HG03103 (cell line): ENCODE measurements around the gene OST4.

ENCODE experiments used
- ATAC-seq: cut with Tn5 transposase; IDR thresholded peaks from one replicate; pipeline ENCODE4 v1.9.1; 2021; ENCODE audit warnings: low read depth; ENCODE audit not compliant: unreplicated experiment

Gene OST4

DNA sequence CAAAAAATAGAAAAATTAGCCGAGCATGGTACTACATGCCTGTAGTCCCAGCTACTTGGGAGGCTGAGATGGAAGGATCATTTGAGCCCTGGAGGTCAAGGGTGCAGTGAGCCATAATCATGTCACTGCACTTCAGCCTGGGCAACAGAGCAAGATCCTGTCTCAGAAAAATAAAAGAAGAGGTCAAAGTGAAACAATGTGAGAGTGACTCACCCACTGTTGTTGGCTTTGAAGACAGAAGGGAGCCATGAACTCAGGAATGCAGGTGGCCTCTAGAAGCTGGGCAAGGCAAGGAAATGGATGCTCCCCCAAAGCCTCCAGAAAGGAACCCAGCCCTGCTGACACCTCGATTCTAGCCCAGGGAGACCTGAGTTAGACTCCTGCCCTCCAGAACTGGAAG is 42.4 kb downstream of the OST4 start:
- ATAC-seq = no peak

DNA sequence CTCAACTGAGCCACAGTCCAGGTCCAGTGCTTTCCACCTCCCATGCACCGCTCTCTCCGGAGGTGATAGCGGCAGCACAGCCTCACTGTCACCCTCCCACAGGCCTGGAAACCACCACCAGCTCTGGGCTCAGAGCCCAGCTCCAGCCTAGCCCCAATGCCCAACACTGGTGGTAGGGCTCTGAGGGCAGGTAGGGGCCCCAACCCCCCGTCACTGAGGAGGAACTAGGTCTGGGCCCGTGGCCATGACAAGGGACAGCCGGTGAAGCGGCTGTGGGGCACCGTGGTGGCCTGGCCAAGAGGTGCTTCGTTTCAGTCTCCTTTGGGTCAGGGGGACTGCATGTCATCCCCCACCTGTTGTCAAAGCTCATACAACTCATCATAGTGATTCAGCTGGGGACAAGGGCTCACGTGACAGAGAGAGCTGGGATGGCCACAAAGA is 44.2 kb downstream of the OST4 start:
- no peak for ATAC-seq

DNA sequence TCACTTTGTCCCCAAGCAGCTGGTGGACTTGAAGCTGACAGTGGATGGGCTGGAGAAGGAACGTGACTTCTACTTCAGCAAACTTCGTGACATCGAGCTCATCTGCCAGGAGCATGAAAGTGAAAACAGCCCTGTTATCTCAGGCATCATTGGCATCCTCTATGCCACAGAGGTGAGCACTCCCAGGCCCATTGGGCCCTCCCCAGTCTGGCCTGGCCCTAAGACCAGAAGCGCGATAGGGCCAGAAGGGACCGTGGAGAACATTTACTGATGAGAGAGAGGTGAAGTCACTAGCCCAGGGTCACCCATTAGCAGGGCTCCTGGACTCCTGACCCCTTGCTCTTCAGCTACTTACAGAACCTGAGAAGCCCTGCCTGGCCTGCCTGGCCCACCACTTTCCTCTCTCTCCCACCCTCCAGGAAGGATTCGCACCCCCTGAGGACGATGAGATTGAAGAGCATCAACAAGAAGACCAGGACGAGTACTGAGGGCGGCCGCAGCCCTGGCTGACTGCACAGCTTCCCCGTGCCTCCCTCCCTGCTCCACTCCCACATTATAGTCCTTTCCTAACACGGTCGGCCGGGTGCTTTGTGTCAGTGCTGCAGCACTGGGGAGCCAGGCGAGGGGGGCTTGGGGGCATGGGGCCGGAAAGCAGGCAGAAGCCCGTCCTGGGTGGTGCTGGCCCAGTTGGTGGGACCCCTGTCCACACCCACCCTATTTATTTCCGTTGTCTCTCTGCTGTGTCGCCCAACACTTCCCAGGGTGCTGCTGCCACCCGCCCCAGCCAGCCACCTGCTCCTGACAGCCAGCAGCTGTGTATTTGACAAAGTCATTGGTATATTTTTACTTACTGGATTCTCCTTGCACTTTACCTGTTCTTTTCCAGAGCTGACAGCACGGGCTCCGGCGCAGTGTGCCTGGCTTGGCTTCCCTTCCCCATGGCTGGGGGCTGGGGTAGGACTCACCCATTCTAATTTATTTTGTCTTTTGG is 45.3 kb downstream of the OST4 start:
- no peak for ATAC-seq

DNA sequence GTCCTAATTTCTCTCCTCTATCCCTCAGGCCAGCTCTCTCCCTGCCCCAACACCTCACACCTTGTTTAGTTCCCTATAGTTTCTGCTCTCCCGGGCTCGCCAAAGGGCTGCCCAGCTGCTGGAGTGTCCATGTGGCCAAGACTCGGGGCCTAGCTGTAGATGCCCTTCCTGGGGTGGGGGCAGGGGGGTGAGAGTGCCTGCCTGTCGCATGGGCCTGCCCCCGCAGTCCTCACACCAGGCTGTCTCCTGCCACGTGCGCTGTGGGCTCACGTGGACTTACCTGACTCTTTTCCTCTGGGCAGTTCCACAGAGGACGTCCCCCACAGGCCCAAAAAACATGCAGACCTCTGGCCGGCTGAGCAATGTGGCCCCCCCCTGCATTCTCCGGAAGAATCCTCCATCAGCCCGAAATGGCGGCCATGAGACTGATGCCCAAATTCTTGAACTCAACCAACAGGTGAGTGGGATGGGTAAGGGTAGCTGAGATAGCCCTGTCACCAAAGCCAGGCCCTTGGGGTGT is 46.1 kb downstream of the OST4 start:
- ATAC-seq = no peak

DNA sequence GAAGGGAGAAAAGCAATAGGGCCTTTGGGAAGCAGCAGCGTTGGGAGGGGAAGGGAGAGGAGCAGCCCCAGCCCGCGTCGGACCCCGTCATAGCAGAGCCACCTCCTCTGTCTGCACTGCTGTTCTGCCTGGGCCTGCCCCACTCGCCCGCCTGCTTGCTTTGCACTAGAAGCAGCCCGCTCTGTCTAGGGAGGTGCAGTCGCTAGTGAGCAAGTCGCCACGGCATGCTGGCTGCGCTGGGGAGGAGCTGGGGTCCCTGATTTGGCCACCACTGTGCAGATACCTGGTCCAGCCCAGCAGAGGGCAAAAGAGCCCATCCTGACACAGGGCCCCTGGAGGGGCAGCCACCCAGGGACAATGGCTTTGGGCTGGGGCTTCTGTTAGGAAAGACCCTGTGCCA is 46.6 kb downstream of the OST4 start:
- ATAC-seq = no peak

DNA sequence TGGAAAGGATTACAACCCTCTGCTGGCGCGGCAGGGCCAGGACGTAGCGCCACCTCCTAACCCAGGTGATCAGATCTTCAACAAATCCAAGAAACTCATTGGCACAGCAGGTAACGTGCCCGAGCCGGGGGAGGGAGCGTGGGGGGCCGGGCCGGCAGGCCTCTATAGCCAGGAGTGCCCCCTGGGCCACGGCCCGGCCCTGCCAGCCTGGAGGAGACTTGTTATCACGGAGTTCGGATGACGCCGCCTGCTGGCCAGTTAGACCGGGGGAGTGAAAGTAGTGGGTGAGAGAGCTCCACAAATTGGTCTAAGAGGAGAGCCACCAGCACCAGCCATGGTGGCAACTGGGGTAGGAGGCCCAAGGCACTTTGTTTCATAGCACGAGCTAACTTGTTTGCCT is 47.3 kb downstream of the OST4 start:
- no peak for ATAC-seq

DNA sequence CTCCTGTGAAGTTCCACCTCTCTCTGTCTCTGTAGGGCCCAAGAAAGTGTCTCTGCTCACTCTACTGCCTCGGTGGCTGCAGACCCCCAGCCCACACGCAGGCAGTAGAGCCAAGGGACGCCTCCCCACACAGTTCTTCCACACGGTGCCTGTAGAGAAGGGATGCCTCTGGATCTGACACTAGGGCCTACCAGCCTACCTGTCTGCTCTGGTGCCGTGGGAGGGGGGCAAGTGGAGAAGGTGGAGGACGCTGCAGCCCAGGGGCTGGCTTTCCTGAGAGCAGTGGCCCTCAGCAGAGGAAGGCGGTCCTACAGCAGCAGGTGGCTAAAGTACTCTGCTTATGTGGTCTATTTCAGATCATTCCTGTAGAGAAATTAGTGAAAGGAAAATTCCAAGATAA is 47.7 kb downstream of the OST4 start:
- ATAC-seq = no peak

DNA sequence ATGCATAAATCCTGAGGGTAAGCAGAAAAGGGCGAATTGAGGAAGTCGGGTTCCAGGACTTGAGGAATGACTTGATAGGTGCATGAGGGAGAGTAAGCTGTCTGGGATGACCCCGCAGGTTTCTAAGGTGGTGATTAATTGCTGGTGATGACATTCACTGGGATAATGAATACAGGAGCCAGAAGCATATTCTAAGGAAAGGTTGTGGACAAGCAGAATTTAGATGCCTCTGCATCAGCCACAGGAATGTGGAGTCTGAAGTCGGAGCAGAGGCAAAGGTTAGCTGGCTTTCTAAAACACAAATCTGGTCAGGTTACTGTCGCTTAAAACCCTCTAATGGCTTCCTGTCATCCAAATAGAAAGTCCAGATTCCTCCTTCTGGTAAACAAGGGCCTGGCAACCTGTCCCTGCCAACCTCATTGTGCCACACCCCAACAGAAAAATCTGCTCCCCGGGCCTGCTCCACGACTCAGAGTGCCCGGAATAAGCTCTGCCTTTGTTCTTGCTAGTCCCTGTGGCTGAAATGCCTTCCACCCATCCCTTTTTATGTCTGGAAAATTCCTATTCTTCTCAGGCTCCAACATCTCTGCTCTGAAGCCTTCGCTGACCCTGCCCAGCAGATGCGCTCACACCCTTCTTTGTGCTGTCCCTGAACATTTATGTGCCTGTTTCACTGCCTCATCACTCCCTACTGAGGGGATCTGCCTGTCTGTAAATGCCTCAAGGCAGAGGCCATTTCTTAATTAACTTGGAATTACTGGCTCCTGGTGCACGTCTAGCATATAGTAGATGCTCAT is 50.0 kb downstream of the OST4 start:
- no peak for ATAC-seq
